HG02840 (cell line): ENCODE results near the gene CSPG4.
"Not testable (repeated sequence)": the region's sequence is repeated elsewhere in the genome, so short reads cannot be mapped to it uniquely, and the experiment has no call there.

Experiments used
- ATAC-seq: cut with Tn5 transposase; IDR thresholded peaks from one replicate; pipeline ENCODE4 v1.9.1; 2021; ENCODE audit warnings: mild to moderate bottlenecking, moderate library complexity, moderate number of reproducible peaks; ENCODE audit not compliant: unreplicated experiment, low FRiP score

The CSPG4 gene

GRCh38 chr15:75693501-75694240 is 19.0 kb downstream of the CSPG4 start:
- ATAC-seq = no peak

- not testable (repeated sequence) for ATAC-seq
These were observed 19.6 kb downstream of the CSPG4 start for GRCh38 chr15:75693028-75693427.

- ATAC-seq = not testable (repeated sequence)
These were observed 20.3 kb downstream of the CSPG4 start for GRCh38 chr15:75692311-75692710.

- ATAC-seq = not testable (repeated sequence)
These were observed 23.2 kb downstream of the CSPG4 start for GRCh38 chr15:75689429-75689828.

- ATAC-seq = no peak
These were observed 23.8 kb downstream of the CSPG4 start for GRCh38 chr15:75688831-75689230.

- ATAC-seq = no peak
These were observed 24.4 kb downstream of the CSPG4 start for GRCh38 chr15:75688278-75688557.

- ATAC-seq = no peak
These were observed 25.0 kb downstream of the CSPG4 start for GRCh38 chr15:75687486-75688277.

- not testable (repeated sequence) for ATAC-seq
These were observed 26.4 kb downstream of the CSPG4 start for GRCh38 chr15:75686212-75686642.

GRCh38 chr15:75685195-75685594 is 27.5 kb downstream of the CSPG4 start:
- no peak for ATAC-seq

- no peak for ATAC-seq
These were observed 28.0 kb downstream of the CSPG4 start for GRCh38 chr15:75684648-75685047.

- ATAC-seq = not testable (repeated sequence)
These were observed 28.9 kb downstream of the CSPG4 start for GRCh38 chr15:75683646-75684312.

GRCh38 chr15:75682181-75683135 is 30.2 kb downstream of the CSPG4 start:
- ATAC-seq = no peak

- ATAC-seq = no peak
These were observed 32.5 kb downstream of the CSPG4 start for GRCh38 chr15:75680007-75680789.

GRCh38 chr15:75678324-75678690 is 34.3 kb downstream of the CSPG4 start:
- not testable (repeated sequence) for ATAC-seq

- no peak for ATAC-seq
These were observed 35.0 kb downstream of the CSPG4 start for GRCh38 chr15:75677465-75678323.

GRCh38 chr15:75676688-75677464 is 35.8 kb downstream of the CSPG4 start:
- ATAC-seq = no peak

GRCh38 chr15:75675579-75676404 is 36.9 kb downstream of the CSPG4 start:
- no peak for ATAC-seq
